GM12874 (cell line): ENCODE measurements around the gene DHRS4.

Experiments used
- TF ChIP-seq, protein P1 (sequence below): IDR thresholded peaks from 2 replicates; pipeline ENCODE4 v1.5.1; 2011; ENCODE audit warnings: low read depth, mild to moderate bottlenecking, control low read depth, low read length, moderate library complexity; ENCODE audit not compliant: insufficient read depth

Gene DHRS4

GRCh38 chr14:23941230-23941629 is 12.3 kb upstream of the DHRS4 start:
- TF ChIP-seq, protein P1, sequence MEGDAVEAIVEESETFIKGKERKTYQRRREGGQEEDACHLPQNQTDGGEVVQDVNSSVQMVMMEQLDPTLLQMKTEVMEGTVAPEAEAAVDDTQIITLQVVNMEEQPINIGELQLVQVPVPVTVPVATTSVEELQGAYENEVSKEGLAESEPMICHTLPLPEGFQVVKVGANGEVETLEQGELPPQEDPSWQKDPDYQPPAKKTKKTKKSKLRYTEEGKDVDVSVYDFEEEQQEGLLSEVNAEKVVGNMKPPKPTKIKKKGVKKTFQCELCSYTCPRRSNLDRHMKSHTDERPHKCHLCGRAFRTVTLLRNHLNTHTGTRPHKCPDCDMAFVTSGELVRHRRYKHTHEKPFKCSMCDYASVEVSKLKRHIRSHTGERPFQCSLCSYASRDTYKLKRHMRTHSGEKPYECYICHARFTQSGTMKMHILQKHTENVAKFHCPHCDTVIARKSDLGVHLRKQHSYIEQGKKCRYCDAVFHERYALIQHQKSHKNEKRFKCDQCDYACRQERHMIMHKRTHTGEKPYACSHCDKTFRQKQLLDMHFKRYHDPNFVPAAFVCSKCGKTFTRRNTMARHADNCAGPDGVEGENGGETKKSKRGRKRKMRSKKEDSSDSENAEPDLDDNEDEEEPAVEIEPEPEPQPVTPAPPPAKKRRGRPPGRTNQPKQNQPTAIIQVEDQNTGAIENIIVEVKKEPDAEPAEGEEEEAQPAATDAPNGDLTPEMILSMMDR: no peak

DNA sequence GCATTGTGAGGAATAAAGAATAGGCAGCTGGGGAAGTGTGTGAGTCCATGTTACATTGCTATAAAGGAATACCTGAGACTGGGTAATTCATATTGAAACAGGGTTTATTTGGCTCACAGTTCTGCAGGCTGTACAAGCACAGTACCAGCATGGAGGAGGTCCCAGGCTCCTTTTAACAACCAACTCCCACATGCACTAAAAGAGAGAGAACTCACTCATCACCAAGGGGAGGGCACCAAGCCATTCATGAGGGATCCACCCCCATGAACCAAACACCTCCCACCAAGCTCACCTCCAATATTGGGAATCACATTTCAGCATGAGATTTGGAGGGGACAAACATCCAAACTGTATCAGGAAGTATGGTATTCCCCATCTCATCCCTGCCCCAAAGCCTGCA is 11.9 kb upstream of the DHRS4 start:
- TF ChIP-seq, protein P1: no peak

DNA sequence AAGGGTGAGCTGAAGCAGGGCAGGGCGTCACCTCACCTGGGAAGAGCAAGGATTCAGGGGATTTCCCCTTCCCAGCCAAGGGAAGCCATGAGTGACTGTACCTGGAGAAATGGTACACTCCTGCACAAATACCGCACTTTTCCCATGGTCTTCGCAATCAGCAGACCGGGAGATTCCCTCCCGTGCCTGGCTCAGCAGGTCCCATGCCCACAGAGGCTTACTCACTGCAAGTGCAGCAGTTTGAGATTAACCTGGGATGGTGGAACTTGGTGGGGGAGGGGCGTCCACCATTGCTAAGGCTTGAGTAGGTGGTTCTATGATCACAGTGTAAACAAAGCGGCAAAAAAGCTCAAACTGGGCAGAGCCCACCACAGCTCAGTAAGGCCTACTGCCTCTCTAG is 11.0 kb upstream of the DHRS4 start:
- TF ChIP-seq, protein P1: no peak

- TF ChIP-seq, protein P1: no peak
Measured at GRCh38 chr14:23950411-23951135, 3.0 kb upstream of the DHRS4 start.

GRCh38 chr14:23951590-23952201 is 1.9 kb upstream of the DHRS4 start:
- TF ChIP-seq, protein P1: no peak

GRCh38 chr14:23977208-23977607 is 23.6 kb downstream of the DHRS4 start:
- TF ChIP-seq, protein P1: peak; percentile 30; the same call in 1 of the 2 replicates

DNA sequence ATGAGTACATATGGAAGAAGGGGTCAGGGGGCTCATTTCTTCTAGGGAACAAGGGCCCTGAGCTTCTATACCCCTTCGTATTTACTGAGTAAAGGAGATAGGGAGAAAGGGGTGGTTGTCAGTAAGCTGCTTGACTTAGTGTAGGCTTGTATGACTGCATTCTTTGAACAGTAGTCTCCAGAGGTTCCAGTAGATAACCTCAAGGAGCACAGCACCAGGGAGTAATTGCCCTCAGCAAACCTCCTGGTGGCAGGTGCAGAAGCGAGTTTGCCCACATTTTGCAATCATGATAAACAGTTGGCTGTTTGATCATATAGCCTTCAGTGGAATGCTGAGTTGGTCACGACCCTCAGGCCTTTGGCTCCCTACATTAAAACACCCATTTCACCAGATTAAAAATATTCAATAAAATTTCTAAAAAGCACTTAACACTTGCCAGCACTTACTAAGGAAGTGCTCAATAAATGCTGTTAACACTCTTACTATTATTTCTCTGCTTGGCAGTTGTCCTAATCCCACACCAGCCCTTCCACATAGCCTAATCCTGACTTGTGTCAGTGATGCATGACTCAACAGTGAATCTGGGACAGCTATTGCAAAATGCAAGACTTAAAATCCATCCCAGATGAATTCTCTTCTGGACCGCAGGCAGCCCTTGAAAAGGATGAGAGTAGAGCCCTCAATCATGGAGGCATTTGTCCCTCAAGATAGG is 31.5 kb downstream of the DHRS4 start:
- TF ChIP-seq, protein P1: no peak
